ENCODE results near the gene ANO3. TPM values are rescaled to one million over a fixed set of nuclear protein-coding genes. Genes with fewer than 3 reads are reported as not detected.
A peak's percentile ranks its signal among the peaks of the same experiment; 100 is the strongest.

Gene ANO3
- total RNA-seq, 1 donor from 2014 or later: 4.1 TPM

DNA sequence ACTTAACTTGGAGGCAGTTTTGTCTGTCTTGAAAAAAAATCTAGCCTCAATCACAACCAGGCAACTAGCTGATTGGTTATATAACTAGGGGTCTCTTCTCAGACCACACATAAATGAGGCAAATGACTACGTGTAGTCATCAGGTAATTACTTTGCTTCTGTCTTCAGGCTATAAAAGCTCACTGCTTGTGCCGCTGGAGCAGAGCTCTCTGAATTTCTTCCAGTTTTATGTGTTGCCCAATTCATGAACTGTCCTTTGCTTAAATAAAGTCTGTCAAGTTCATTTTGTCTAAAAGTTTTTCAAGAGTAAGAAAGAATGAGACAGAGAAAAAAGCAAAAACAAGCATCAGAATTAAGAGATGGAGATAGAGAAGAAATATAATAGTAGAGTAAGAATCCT is 146.8 kb downstream of the ANO3 start:
- DNase-seq (ENCODE audit: low spot score in 2 of 2) (no peak), FAIRE-seq (no peak)

DNA sequence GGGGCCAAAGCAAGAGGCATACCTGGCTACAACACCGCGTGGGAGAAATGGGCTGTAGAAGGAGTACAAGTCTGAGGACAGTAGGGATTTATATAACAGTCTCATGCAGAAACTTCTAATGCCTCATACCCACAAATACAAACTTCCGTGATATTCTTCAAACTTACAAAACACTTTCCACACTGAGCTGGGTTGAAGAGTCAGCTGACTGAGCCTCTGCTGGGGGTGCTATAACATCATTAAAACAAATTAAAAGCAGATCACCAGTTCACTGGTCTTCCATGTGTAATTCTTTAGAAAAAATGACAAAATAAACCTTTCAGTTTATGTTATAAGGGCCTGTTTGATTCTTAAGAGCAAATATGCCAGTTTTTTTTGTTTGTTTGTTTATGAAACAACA is 148.1 kb downstream of the ANO3 start:
- FAIRE-seq (no peak), DNase-seq (ENCODE audit: low spot score in 2 of 2) (no peak)

DNA sequence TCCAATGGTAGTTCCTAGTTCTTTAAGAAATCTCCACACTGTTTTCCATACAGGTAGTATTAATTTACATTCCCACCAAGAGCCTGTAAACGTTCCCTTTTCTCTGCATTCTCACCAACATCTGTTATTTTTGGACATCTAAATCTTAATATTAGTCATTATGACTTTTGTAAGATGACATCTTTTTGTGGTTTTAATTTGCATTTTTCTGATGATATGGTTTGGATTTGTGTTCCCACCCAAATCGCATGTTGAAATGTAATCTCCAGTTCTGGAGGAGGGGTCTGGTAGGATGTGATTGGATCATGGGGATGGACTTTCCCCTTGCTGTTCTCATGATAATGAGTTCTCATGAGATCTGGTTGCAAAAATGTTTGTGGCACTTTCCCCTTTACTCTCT is 151.2 kb downstream of the ANO3 start:
- no peak for DNase-seq (ENCODE audit: low spot score in 2 of 2)
- FAIRE-seq: no peak

DNA sequence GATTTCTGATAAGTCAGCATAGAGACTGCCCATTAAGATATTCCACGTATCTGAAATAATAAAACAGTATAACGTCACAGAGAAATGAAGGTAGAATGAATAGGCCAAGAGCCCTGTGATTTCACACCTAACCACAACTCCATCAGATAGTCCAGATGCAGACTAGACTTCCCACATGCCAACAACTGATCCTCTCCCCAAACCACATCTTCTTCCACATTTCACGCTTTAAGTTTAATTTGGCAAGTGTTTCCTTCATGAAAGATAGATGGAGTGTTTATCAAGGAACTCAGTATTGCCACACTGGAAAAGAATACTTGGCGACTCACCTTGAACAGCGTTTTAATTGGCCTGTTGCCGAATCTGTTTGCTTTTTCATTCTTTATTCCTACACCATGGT is 158.6 kb downstream of the ANO3 start:
- no peak for FAIRE-seq

DNA sequence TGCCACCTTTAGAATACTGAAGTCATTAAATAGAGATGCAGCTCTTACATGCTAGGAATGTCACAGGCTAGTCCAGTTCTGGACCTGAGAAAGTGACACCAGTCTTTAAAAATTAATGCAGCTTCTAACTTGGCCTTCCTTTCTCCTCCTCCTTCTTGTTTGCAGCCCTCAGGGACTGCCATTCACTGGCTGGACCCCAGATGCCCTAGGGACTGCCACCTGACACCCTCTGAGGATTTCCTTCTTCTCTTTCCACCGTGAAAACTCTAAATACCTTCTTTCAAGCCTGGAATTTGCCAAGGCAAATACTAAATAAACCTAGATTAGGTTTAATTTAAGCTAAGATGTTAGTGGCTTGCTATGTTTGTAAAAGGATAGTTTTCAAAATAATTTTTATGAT is 161.7 kb downstream of the ANO3 start:
- FAIRE-seq: no peak
- DNase-seq (ENCODE audit: low spot score in 2 of 2): no peak

More for the DNA sequence above, 158.6 kb downstream of the ANO3 start:
- no peak for DNase-seq (ENCODE audit: low spot score in 2 of 2)

DNA sequence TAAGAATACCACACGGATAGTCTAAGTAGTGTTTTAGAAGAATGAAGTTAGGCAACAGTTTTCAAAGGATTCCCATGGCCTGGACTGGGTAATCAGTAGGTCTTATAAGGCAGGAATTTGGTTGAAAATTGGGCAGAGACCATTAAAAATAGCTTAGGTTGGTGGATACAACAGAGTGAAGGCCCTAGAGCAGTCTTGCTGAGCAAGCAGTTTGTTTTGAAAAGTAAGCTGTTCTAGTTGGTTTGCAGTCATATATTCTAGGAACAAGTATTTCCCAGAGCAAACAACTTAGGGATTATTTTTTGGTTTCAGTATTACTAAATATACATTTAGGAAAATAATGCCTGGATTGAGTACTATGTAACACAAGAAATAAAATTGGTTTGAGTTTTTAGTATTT is 175.3 kb downstream of the ANO3 start:
- DNase-seq (ENCODE audit: low spot score in 2 of 2): no peak
- no peak for FAIRE-seq

DNA sequence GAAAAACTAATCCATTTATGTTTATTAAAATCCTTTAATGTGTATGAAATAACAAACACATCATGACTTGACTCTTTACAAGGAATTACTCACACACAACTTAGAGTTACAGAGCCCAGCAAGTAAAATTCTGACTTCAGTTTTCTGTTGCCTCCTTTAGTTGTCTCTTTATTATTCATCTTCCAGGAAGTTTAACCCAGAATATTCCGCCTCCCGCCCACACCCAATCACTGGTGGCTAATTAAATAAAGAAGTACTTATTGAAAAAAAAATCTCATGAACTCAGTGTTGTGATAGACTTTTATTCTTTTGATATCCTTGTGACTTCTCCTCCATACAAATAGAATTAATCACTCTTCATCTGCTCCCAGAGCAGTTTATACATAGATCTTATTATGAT is 178.2 kb downstream of the ANO3 start:
- no peak for DNase-seq (ENCODE audit: low spot score in 2 of 2)
- FAIRE-seq: no peak

DNA sequence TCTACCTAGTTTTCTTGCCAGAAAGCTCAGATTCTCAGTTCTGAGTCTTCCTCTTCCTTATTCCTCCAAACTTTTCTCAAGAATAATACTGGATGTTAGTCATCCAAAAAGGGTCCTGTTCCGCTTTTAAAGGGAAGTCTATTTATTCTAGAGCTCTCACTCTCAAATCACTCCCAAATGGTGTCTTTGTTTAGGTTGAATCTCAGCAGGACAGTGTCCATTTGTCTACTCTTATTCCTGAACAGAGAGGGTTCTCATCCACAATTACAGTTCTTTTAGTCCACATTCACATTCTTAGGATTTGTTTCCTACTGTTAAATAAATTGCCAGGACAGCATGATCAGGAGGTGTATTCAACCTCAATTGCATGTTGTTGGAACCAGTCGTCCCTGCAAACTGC is 178.8 kb downstream of the ANO3 start:
- no peak for DNase-seq (ENCODE audit: low spot score in 2 of 2)
- no peak for FAIRE-seq

DNA sequence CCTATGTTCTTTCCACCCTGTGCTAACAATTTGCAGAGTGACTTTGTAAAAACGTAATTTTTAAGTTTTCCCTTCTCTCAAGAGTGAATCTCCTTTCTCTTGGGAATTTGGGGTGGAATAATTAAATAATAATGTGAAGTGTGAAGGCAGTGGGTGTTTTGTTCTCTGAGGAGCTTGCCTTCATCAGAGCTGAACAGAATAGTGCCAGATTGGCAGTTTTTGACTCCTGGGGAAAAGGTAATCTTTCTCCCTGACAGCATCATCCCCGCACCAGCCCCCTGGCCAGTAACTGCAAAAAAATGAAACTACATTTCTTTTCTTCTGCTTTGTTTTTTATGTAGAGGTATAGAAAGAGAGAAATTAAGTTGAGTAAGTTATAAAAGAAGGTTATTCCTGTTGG is 180.3 kb downstream of the ANO3 start:
- DNase-seq (ENCODE audit: low spot score in 2 of 2) (no peak), FAIRE-seq (no peak)

DNA sequence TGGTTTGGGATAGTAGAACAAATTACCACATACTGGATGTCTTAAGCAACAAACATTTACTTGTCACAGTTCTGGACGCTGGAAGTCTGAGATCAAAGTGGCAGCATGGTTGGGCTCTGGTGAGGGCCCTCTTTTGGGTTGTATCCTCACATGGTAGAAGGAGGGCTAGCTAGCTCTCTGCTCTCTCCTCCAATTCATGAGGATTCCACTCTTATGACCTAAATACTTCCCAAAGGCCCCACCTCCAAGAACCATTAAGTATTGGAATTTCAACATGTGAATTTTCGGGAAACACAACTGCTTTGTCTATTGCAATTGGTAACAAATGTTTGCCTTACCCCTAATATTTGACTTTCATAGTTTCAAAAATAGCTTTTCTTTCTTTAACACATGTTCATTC is 187.5 kb downstream of the ANO3 start:
- DNase-seq (ENCODE audit: low spot score in 2 of 2): no peak
- FAIRE-seq: no peak

DNA sequence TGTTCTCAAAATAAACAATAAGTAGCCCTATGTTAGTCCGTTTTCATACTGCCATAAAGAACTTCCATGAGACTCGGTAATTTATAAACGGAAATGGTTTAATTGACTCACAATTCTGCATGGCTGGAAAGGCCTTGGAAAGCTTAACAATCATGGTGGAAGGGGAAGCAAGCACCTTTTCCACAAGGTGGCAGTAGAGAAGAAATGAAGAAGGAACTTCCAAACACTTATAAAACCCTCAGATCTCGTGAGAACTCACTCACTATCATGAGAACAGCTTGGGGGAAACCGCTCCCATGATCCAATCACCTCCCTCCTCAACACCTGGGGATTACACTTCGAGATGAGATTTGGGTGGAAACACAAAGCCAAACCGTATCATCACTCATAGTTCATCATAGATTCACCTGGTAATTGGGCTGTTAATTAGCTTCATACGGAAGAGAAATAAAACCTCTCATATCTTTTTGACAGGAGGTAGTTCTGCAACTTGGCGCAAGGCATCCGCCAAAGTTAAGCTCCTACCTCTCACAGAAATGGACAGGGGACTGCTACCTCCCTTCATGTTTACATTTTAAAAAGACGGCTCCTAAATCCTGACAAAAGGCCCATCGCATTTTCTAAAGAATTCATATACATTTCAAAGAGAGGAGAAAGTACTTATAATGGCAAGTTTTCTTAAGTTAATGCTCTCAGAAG is 191.1 kb downstream of the ANO3 start:
- DNase-seq (ENCODE audit: low spot score in 2 of 2) (no peak), FAIRE-seq (no peak)

DNA sequence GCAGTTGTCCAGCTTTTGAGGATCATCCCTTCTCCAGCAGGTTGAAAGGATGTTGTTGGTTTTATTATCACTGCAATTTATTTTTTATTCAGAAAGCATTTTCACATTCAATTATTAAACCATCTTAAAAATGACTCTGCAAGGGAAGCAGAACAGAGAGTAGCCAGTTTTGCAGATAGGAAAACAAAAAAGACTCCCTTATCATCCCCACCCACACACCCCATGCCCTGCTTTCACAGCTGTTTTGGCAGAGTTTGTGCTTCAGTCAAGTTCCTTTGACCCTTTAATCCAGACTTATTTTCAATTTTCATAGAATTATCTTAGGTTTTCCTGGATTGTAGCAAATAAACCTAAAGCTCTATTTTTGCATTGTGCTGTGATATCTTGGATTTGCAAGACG is 195.8 kb downstream of the ANO3 start:
- FAIRE-seq (no peak), DNase-seq (ENCODE audit: low spot score in 2 of 2) (no peak)

DNA sequence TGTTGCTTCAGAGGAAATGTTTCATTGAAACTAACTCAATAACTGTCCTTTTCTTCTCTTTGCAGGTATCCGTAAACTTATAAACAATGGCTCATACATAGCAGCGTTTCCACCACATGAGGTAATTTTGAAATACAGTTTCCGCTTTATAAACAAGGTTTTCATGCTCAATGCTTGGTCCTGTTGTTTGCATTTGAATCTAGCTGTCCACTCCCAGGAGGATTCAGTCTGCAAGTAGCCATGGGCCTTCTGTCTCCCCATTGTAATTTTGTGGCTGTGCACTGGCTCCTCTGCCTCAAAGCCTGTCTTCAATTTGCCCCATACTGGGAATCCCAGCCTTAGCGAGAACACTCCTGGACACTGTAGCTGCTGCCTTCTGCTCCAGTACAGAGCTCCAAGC is 205.4 kb downstream of the ANO3 start:
- no peak for DNase-seq (ENCODE audit: low spot score in 2 of 2)
- no peak for FAIRE-seq

DNA sequence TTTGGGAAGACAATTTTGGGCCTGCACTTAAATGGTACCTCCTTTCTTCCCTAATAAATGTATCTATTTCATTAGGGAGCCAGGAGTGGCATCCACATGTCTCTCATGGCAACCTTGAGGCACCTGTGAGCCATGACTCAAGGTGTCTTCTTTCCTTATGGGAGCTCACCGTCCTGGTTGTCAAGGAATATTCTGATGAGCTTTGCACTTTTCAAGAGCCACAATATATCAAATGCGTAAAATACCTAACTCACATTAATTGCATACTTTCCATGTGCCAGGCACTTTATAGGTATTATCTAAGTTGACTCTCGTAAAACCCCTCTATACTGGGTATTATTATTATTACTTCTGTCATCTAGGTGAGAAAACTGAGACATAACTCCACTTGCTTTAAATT is 207.6 kb downstream of the ANO3 start:
- FAIRE-seq: no peak
- no peak for DNase-seq (ENCODE audit: low spot score in 2 of 2)

DNA sequence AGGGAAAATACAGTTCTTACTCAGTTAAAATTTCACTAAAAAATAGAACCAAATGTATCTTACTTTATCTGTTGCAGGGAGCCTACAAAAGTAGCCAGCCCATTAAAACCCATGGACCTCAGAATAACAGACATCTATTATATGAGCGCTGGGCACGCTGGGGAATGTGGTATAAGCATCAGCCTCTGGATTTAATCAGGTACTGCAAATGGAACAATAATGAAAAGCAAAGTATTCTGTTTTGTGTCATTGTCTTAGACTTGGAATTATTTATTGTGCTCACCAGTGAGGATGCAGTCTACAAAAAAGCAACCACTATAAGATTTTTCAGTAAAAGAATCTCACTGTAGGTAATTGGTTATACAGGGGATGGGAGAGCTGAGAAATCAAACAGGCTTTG is 209.9 kb downstream of the ANO3 start:
- no peak for DNase-seq (ENCODE audit: low spot score in 2 of 2)
- no peak for FAIRE-seq

DNA sequence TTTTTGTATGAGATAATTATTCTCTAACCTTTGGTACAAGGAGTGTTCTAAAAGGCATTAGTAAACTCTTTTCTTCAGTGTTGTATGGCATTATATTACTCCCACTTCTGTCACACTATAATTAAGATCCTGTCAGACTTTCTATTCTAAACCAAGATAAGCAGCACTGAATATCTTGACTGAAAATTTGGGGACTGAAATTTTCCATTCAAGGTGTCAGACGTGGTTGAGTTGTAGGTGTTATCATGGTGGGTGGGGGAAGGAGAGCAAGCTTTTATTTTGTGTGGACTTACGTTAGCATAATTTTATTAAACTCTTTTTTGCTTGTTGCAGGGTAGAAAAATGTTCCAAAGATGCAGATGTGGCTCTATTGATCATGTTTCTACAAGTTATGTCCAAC is 217.2 kb downstream of the ANO3 start:
- FAIRE-seq (no peak), DNase-seq (ENCODE audit: low spot score in 2 of 2) (no peak)

DNA sequence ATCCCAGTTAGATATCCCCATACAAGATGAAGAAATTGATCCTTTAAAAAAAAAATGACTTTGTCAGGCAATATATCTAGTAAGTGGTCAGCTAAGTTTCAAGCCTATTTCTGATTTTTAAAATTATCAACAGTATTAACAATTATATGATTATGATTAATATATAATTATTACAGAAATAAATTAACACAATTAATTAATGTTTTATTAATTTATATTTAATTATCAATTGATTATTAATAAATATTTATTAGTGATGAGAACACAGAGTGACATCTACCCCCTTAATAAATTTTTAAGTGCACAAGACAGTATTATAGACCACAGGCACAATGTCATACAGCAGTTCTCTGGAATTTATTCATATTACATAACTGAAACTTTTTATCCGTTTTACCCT is 218.1 kb downstream of the ANO3 start:
- DNase-seq (ENCODE audit: low spot score in 2 of 2): no peak
- peak; percentile 59 for FAIRE-seq

DNA sequence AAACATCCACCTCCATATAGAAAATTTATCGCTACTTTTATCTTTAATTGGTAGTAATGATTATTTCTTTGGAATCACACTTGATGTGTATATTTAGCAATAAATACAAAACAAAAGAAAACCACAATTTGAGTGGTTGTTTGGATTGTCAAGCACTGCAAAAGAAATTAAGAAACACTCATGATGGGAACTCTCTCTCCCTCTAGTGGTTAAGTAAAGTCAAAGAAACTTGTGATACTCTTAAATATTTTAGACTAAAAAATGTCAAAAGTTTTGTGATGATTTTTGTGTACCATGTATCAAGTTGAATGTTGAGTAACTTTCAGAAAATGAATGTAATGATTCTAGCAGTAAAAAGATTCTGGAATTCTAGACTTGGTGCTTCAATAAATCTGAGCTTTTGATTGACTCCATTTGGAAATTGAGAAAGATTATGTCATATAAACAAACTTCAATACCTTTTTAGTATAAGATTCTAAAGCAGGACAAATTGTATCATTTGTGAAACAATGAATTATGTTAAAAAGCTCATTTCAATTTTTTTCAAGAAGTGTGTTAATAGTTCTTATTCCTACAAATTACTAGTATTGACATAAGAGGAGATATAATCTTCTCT is 219.4 kb downstream of the ANO3 start:
- FAIRE-seq (no peak), DNase-seq (ENCODE audit: low spot score in 2 of 2) (no peak)

DNA sequence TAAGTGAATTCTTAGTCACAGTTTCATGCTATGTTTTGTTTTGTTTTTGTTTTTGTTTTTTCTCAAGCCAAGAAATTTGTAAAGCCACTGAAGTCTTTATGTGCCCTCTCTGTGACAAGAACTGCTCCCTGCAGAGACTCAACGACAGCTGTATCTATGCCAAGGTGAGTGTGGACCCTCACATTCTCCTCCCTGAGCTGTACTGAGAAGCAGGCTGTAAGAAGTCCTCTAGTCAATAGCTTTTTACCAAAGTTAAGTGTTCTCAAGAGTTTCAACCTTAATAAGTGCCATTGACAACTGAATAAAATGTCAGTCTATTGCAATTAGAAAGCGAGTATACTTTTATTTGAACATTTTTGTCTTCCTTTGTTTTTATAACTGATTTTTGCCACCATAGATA is 221.3 kb downstream of the ANO3 start:
- no peak for FAIRE-seq
- no peak for DNase-seq (ENCODE audit: low spot score in 2 of 2)

DNA sequence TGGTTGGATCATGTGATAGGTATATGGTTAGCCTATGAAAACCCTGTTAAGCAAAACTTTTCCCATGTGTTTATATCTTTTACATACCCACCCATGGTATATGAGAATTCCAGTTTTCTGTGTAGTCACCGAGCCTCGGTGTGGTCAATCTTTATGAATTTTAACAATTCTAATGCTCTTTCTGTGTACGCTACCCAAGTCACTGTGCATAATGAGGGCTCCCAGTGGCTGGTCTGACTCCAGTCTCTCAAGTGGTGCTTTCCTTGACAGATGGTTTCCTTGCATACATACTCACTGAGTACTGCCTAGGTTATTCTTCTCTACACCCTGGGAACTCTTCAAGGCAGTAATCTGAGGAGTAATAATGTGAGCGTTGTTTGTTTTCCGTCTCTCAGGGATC is 222.5 kb downstream of the ANO3 start:
- DNase-seq (ENCODE audit: low spot score in 2 of 2): no peak
- FAIRE-seq: no peak

DNA sequence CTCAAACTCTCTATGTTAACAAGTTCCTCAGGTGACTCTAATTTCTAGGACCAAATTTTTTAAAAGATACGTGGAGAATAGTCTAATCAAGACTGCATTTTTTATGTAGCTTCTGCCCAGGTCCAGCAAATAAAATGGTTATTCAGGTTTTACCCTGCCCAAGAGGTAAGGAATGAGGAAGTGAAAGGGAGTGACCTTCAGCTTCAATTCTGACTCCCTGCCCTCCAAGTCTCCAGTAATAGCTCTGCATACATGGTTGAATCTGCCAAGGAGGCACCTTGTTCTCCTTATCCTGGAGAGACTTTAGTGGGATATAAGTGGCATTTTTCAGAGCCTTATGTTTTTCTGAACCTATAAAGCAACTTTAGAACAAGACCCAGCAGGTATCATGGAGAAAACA is 224.7 kb downstream of the ANO3 start:
- FAIRE-seq: no peak
- no peak for DNase-seq (ENCODE audit: low spot score in 2 of 2)

DNA sequence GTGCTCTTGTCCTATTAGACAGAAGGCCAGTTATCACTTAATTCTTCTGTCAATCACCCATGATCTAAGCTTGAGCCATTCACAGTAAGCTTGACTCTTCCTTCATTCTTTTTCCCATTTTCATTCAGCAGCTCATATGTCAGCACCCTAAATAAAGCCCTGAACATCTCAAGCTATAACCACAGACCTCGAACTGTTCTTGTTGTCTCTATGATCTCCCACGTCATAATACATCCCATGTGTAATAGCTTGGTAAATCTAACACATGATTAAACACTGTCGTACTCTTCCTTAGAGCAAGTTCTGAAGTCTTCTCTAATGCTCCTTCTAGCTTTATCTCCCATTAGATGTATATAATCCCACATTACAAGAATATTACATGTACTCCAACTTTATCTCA is 225.7 kb downstream of the ANO3 start:
- no peak for FAIRE-seq

DNA sequence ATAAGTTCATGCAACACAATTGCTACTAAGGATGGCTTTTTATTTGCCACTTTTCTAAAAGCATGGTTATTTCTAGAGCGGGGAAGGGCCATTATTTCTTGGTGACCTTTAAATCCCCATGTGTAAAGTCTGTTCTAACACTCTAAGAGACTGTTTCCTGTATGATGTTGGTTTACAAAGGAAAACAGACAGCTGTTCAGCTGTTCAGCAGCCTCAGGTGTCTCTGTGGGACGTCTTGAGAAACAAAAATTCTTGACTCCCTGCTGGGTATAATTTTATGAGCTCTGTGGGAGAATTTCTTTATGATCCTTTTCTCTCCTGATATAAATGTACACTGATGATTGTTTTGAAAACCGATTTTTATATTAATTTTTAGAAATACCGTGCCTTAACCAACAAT is 226.3 kb downstream of the ANO3 start:
- FAIRE-seq (no peak), DNase-seq (ENCODE audit: low spot score in 2 of 2) (no peak)

More for the DNA sequence above, 225.7 kb downstream of the ANO3 start:
- no peak for DNase-seq (ENCODE audit: low spot score in 2 of 2)
